Dendritic cell treated with granulocyte-macrophage colony-stimulating factor and Interleukin-4, amounts not matched to agents 40 ng/mL and 50 ng/mL, for 4 days (primary cell): Measurements from ENCODE around the gene TSSK6.
A peak's percentile ranks its signal among the peaks of the same experiment; 100 is the strongest.

Experiments
- H3K27ac Mint-ChIP-seq: one replicate; pipeline ENCODE4 v1.8.0; 2022; ENCODE audit warnings: mild to moderate bottlenecking, mixed read lengths
- H3K27me3 Mint-ChIP-seq: one replicate; pipeline ENCODE4 v1.8.0; 2022; ENCODE audit warnings: mild to moderate bottlenecking, mixed read lengths
- H3K36me3 Mint-ChIP-seq: one replicate; pipeline ENCODE4 v1.8.0; 2022; ENCODE audit warnings: low read depth, mixed read lengths
- H3K4me1 Mint-ChIP-seq: one replicate; pipeline ENCODE4 v1.8.0; 2022; ENCODE audit warnings: low read depth, mixed read lengths
- H3K4me3 Mint-ChIP-seq: one replicate; pipeline ENCODE4 v1.8.0; 2022; ENCODE audit warnings: mild to moderate bottlenecking, moderate library complexity, mixed read lengths
- H3K9me3 Mint-ChIP-seq: one replicate; pipeline ENCODE4 v1.8.0; 2022; ENCODE audit warnings: mixed read lengths
- intact Hi-C: fragments of 100-400 bp; cut with micrococcal nuclease; formaldehyde crosslinking; loops from one replicate; pipeline ENCODE4 v1.15.0; 2022

Gene TSSK6

DNA sequence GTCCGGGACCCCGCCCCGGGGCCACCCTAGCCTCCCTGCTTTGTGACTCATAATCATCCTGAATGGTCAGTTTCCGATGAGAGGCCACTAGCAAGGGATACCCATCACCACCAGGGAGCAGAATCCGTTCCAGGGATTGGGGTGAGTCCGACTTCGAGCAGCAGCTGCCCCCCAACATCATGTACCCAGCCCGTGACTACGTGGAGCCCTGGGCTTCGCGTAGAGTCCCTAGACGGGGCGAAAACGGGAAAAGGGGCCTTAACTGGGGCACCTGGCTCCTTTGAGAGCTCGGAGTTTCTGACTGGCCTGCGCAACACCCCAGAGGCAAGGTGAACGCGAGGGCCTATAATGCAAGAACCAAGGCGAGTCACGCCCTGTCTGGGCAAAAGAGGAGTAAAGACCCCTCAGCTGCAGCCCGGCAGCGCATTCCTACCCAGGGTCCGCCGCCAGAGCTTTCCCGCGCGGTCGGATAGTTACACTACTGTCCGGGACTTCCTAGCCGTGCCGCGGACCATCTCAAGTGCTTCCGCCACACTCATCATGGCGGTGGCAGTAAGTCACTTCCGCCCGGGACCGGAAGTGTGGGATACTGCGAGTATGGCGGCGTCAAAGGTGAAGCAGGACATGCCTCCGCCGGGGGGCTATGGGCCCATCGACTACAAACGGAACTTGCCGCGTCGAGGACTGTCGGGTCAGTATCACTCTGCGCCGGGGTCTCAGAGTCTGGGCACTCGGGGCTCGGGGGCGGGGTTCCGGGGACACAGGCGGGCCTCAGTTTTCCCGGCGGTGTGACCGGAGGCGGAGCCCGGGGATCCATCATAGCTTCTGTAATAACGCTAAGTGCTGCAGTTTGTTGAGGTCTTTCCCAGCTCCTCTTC is 533 bp upstream of the TSSK6 start, which contains the start of gene NDUFA13:
Gene NDUFA13, plus strand, starts transcription at position 584 of the 878 bp plus-strand sequence. Its CDS starts 14 bp downstream, at position 598.
- Mint-ChIP-seq H3K4me3 (peak within 1 kb of the TSS; percentile 90), H3K27ac (peak within 1 kb of the TSS; percentile 96), H3K4me1 (peaks cover 24% of the 10 kb centered on the region), H3K36me3 (peaks cover 43% of the 10 kb centered on the region), H3K27me3 (peaks cover 8% of the 10 kb centered on the region), H3K9me3 (peaks cover 10% of the 10 kb centered on the region)
- intact Hi-C loops = no loop called here

- Mint-ChIP-seq H3K9me3 (peaks cover 10% of the 10 kb centered on the region), H3K4me3 (peak overlapping the region; percentile 13), H3K27ac (no peak overlapping the region), H3K27me3 (peaks cover 8% of the 10 kb centered on the region), H3K36me3 (peaks cover 27% of the 10 kb centered on the region), H3K4me1 (peaks cover 8% of the 10 kb centered on the region)
- intact Hi-C loops = no loop called here
These were observed 1.1 kb downstream of the TSSK6 start for GRCh38 chr19:19514215-19514657.

DNA sequence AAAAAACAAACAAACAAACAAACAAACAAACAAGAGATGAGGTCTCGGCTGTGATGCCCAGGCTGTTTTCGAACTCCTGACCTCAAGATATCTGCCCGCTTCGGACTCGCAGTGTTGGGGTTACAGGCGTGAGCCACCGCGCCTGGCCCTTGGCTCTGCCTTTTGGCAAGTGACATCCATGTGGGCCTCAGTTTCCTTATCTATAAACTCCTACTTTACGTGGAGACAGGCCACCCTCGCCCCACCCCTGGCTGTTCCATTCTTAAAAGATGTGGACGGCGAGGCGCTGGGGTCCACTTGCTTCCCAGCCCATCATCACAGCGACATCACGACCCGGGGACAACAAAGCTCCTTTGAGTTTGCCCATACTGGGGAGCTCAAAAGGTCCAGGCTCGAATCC is 1.7 kb downstream of the TSSK6 start:
- intact Hi-C loops = no loop called here
- peaks cover 22% of the 10 kb centered on the region for H3K36me3 Mint-ChIP-seq
- peaks cover 5% of the 10 kb centered on the region for H3K4me1 Mint-ChIP-seq
- peaks cover 10% of the 10 kb centered on the region for H3K9me3 Mint-ChIP-seq
- H3K27me3 Mint-ChIP-seq = peaks cover 8% of the 10 kb centered on the region
- H3K27ac Mint-ChIP-seq = no peak overlapping the region
- no peak overlapping the region for H3K4me3 Mint-ChIP-seq

GRCh38 chr19:19510432-19510831 is 4.9 kb downstream of the TSSK6 start:
- H3K9me3 Mint-ChIP-seq = peaks cover 10% of the 10 kb centered on the region
- intact Hi-C loops = no loop called here
- H3K36me3 Mint-ChIP-seq = peaks cover 38% of the 10 kb centered on the region
- H3K4me3 Mint-ChIP-seq = no peak overlapping the region
- H3K27me3 Mint-ChIP-seq = peaks cover 7% of the 10 kb centered on the region
- H3K27ac Mint-ChIP-seq = no peak overlapping the region
- no peaks in the 10 kb centered on the region for H3K4me1 Mint-ChIP-seq

DNA sequence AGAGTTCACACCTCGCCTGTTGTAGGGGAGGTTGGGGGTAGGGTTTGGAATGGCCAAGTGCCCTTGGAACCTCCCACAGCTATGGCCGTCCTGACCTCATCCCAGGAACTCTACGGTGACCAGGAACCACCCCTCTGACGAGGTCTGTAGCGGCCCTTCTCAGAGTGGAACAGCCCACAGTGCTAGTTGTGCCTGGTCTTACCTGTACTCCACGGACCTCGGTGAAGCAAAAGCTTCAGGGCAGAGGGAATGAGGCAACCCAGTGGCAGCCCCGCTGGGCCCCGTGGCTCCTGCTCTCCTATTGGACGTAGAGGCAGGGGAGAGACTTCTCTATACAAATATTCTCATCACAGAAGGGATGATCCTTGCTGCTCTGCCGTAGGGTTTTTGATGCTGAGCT is 7.1 kb downstream of the TSSK6 start:
- Mint-ChIP-seq H3K27me3 (no peaks in the 10 kb centered on the region), H3K4me3 (no peak overlapping the region), H3K36me3 (peaks cover 51% of the 10 kb centered on the region), H3K4me1 (no peaks in the 10 kb centered on the region), H3K27ac (no peak overlapping the region), H3K9me3 (no peaks in the 10 kb centered on the region)
- intact Hi-C loops = no loop called here

GRCh38 chr19:19507354-19507753 is 8.0 kb downstream of the TSSK6 start:
- no peaks in the 10 kb centered on the region for H3K27me3 Mint-ChIP-seq
- no peak overlapping the region for H3K4me3 Mint-ChIP-seq
- intact Hi-C loops = no loop called here
- no peaks in the 10 kb centered on the region for H3K9me3 Mint-ChIP-seq
- H3K4me1 Mint-ChIP-seq = no peaks in the 10 kb centered on the region
- peaks cover 60% of the 10 kb centered on the region for H3K36me3 Mint-ChIP-seq
- no peak overlapping the region for H3K27ac Mint-ChIP-seq

DNA sequence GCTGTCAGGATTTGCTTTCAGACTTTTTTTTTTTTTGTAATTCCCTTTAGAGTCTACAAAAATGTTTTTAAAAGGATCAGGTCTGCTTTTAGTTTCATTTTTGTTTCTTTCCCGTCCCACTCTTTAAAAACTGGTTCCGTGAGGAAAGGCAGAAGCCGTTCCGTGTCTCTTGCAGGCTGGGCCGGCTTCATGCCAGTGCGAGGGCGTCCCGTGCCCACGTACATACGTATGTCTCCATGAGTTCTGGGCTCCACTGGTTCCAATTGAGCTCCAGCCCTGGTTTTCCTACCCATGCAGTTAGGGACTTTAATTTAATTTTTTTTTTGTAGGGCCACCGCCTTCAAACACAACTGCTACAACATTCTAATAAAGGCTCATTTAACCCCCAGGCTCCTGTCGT is 8.8 kb downstream of the TSSK6 start:
- Mint-ChIP-seq H3K9me3 (no peaks in the 10 kb centered on the region), H3K36me3 (peaks cover 67% of the 10 kb centered on the region), H3K4me3 (no peak overlapping the region), H3K27me3 (no peaks in the 10 kb centered on the region), H3K27ac (no peak overlapping the region), H3K4me1 (no peaks in the 10 kb centered on the region)
- intact Hi-C loops = no loop called here

GRCh38 chr19:19505669-19506326 is 9.6 kb downstream of the TSSK6 start:
- H3K4me3 Mint-ChIP-seq = no peak overlapping the region
- H3K9me3 Mint-ChIP-seq = no peaks in the 10 kb centered on the region
- intact Hi-C loops = no loop called here
- H3K36me3 Mint-ChIP-seq = peaks cover 75% of the 10 kb centered on the region
- no peaks in the 10 kb centered on the region for H3K27me3 Mint-ChIP-seq
- no peak overlapping the region for H3K27ac Mint-ChIP-seq
- H3K4me1 Mint-ChIP-seq = no peaks in the 10 kb centered on the region

DNA sequence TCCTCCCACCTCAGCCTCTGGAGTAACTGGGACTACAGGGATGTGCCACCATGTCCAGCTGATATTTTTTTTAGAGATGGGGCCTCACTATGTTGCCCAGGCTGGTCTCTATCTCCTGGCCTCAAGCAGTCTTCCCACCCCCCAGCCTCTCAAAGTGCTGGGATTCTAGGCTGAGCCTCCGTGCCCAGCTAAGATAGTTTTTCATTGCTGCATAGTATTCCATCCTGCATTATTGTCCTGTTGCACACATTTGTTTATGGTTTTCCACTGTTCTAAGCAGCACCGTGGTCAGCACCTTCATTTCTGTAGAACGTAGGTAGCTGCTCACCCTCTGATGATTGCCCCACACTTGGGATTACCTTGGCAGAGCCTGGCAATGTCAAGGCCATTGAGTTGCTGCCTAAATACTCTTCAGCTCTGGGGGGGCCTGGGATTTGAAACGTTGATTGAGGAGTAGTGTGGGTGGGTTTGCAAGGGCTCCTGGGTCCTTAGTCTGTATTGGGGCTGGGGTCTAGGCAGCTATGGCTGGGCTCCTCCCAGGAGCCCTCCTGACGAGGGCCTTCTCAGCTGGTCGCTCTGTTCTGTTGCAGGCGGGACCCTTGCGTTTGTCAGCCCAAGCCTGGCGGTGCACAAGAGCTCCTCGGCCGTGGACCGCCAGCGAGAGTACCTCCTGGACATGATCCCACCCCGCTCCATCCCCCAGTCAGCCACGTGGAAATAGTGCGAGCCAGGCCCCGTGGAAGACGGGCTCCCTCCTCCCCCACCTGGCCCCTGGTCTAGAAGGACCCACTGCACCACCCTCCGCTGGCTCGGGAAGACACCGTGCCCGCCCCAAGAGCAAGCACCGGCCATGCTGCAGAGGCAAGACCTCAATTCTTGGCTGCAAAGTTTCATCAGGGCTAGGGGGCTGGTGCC is 10.3 kb downstream of the TSSK6 start:
- Mint-ChIP-seq H3K4me1 (no peaks in the 10 kb centered on the region), H3K27ac (no peak overlapping the region), H3K9me3 (no peaks in the 10 kb centered on the region), H3K4me3 (no peak overlapping the region), H3K36me3 (peaks cover 83% of the 10 kb centered on the region), H3K27me3 (no peaks in the 10 kb centered on the region)
- intact Hi-C loops = no loop called here

DNA sequence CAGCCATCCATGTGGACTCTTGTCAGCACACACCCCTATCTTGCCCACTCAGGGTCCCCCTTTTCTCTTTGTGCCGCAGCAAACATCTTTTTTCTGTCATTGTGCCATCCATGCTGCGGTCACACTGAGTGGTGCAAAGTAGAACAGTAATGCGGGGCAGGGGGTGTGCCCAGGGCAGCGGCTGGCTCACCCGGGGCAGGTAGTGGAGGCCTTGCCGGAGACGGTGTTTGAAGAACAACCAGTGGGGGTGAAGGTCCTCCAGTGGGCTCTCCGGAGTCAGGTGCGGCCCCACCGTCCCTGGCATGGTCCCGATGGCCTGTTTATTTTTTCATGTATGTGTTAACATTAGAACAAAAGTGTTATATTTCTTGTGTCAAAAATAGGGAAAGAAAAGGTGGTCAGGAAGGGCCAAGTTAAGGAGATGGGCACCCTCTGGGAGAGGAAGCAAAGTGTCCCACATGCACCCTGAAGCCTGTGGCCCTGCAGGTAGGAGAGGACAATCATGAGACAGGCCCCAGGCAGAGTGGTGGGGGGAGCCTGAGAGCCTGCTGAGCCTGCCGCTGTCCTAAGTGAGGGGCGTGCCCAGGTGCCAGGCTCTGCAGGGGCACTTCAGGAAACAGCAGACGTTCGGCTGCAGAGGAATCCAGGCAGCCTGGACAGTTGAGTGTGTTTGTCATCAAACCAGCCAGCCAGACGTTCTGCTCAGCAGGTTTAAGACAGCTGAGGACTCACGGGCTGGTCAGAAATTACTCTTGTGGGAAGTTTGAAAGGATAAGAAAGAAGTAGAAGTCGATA is 12.3 kb downstream of the TSSK6 start:
- Mint-ChIP-seq H3K36me3 (peaks cover 100% of the 10 kb centered on the region), H3K27ac (no peak overlapping the region), H3K9me3 (no peaks in the 10 kb centered on the region), H3K27me3 (no peaks in the 10 kb centered on the region), H3K4me3 (no peak overlapping the region), H3K4me1 (no peaks in the 10 kb centered on the region)
- intact Hi-C loops = no loop called here

DNA sequence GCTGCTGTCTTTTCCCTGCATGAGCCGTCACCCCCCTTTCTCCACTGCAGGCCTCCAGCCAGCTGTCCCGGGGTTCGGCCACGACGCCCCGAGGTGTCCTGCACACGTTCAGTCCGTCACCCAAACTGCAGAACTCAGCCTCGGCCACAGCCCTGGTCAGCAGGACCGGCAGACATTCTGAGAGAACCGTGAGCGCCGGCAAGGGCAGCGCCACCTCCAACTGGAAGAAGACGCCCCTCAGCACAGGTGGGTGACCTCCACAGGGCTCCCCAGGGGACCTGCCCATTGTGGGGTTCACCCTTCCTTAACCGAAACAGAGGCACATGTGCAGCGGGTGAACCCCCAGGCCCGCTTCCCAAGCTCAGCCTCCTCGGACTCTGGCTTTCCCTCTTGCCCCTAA is 13.1 kb downstream of the TSSK6 start:
- Mint-ChIP-seq H3K36me3 (peaks cover 100% of the 10 kb centered on the region), H3K9me3 (no peaks in the 10 kb centered on the region), H3K4me3 (no peak overlapping the region), H3K27me3 (no peaks in the 10 kb centered on the region), H3K4me1 (no peaks in the 10 kb centered on the region), H3K27ac (no peak overlapping the region)
- intact Hi-C loops = no loop called here

- Mint-ChIP-seq H3K9me3 (no peaks in the 10 kb centered on the region), H3K27ac (no peak overlapping the region), H3K36me3 (peaks cover 100% of the 10 kb centered on the region), H3K4me3 (no peak overlapping the region), H3K4me1 (no peaks in the 10 kb centered on the region), H3K27me3 (no peaks in the 10 kb centered on the region)
- intact Hi-C loops = no loop called here
These were observed 13.6 kb downstream of the TSSK6 start for GRCh38 chr19:19501798-19502197.

- no peaks in the 10 kb centered on the region for H3K9me3 Mint-ChIP-seq
- H3K36me3 Mint-ChIP-seq = peaks cover 100% of the 10 kb centered on the region
- no peak overlapping the region for H3K4me3 Mint-ChIP-seq
- H3K4me1 Mint-ChIP-seq = no peaks in the 10 kb centered on the region
- H3K27ac Mint-ChIP-seq = no peak overlapping the region
- intact Hi-C loops = no loop called here
- H3K27me3 Mint-ChIP-seq = no peaks in the 10 kb centered on the region
These were observed 14.2 kb downstream of the TSSK6 start for GRCh38 chr19:19500975-19501644.
